ENCODE measurements around the gene SKA3.

Gene SKA3

DNA sequence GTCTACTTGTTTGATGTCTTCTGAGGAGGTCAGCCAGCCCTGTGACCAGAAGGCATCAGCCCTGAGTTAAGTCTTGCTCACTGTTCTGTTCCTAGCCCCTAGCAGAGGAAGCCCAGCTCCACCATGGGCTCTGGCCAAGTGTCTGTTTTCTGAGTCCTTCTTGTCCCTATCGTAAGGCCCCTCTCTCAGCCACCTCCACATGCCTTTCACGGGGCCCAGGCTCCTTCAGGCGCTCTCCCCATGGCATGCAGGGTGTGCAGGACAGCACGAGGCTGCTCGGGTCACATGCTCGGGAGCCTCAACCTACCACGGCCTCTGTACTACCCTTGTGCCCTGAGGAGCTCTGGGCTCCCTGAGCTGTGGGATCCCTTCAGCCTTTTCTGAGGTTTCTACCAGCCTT, 67.2 kb downstream of the SKA3 start:
- DNase-seq: no peak

DNA sequence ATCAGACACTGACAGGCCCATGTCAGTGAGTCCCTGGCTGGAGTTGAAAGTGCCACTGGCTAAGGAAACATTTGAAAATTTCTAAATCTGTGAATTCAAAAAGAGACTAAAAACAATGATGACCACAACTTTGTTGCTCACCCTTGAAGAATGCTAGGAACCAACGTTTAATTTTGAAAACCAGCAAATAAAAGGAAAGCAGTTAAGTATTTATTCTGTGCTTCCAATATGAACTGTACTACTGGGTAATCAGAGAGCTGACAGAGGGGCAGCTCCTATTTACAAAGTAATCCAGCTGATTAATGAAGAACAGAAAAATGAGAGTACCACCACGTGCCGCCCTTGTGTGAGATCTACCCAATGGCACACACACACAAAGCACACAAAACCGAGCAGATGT, 70.3 kb downstream of the SKA3 start:
- DNase-seq: no peak

DNA sequence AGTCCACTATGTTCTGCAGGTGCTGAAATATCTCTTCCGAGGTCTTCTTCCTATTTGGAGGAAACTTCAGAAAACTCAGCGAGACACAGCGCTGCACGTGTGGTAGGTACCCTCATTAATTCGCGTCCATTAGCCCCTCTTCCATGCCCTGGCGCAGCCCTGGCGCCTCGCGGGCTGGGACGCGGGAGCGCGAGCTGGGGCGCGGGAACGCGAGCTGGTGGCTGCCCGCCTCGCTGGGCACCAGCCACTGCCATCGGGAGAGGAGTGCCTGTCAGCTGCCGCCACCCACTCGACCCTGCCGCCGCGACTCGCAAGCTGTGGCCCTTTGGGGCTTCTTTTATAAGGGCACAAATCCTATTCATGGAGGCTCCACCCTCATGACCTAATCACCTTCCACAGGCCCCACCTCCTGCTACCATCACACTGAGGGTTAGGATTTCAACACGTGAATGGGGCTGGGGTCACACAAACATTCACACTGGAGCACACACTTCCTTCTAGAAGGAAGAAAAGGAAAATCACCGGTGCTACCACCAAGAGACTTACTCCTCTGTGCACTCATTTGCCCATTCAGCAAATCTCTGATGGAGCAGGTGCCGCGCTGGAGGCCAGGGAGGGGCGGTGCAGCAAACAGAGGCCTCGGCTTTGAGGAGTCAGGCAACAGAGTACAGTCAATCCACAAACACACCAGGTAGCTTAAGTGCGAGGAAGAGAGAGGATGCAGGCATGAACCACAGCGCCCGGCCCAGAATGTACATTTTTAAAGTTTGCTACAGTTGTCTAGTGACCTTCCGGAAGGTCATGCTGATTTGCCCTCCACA, 71.9 kb downstream of the SKA3 start:
- no peak for DNase-seq
